Prostate gland (tissue), 2 donors: ENCODE results near the gene FAM185A.
"Not testable (repeated sequence)": the region's sequence is repeated elsewhere in the genome, so short reads cannot be mapped to it uniquely, and the experiment has no call there.

Source experiments
- POLR2A ChIP-seq: fragments of 450-650 bp; IDR thresholded peaks from one replicate; pipeline ENCODE4 v1.6.1; 2016; ENCODE audit warnings: antibody characterized with exemption, mild to moderate bottlenecking
- POLR2AphosphoS5 ChIP-seq: sonication (generic); formaldehyde crosslinking; IDR thresholded peaks from one replicate; pipeline ENCODE4 v1.6.1; 2017; ENCODE audit warnings: antibody characterized with exemption
- TF ChIP-seq, protein P1 (sequence below), 4 experiments: fragments of 200-600 bp in 2 of 4; fragments of 450-650 bp in 2 of 4; sonication (generic) in 2 of 4; IDR thresholded peaks; 1 replicate in 3 of 4; 2 replicates in 1 of 4; pipeline ENCODE4 v1.5.1; 2016 to 2019; ENCODE audit warnings: antibody characterized with exemption in 4 of 4, mild to moderate bottlenecking in 2 of 4, moderate library complexity in 2 of 4

DNA sequence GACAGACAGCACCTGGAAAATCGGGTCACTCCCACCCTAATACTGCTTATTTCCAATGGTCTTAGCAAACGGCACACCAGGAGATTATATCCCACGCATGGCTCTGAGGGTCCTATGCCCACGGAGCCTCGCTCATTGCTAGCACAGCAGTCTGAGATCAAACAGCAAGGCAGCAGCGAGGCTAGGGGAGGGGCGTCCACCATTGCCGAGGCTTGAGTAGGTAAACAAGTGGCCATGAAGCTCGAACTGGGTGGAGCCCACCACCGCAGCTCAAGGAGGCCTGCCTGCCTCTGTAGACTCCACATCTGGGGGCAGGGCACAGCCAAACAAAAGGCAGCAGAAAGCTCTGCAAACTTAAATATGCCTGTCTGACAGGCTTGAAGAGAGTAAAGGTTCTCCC, 32.1 kb downstream of the FAM185A start:
- not testable (repeated sequence) for TF ChIP-seq POLR2A, POLR2AphosphoS5
- TF ChIP-seq, protein P1, sequence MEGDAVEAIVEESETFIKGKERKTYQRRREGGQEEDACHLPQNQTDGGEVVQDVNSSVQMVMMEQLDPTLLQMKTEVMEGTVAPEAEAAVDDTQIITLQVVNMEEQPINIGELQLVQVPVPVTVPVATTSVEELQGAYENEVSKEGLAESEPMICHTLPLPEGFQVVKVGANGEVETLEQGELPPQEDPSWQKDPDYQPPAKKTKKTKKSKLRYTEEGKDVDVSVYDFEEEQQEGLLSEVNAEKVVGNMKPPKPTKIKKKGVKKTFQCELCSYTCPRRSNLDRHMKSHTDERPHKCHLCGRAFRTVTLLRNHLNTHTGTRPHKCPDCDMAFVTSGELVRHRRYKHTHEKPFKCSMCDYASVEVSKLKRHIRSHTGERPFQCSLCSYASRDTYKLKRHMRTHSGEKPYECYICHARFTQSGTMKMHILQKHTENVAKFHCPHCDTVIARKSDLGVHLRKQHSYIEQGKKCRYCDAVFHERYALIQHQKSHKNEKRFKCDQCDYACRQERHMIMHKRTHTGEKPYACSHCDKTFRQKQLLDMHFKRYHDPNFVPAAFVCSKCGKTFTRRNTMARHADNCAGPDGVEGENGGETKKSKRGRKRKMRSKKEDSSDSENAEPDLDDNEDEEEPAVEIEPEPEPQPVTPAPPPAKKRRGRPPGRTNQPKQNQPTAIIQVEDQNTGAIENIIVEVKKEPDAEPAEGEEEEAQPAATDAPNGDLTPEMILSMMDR (IDR thresholded peaks at IDR 0.05) = not testable (repeated sequence)
